Hematopoietic multipotent progenitor cell treated with erythropoietin and hydrocortisone succinate and interleukin-3 and kit ligand, for 15 days (in vitro differentiated cells): ENCODE data around the gene TTYH1.

ENCODE experiments used
- DNase-seq: peaks from one replicate; pipeline ENCODE4 v3.0.0-alpha.2; 2015; ENCODE audit warnings: low spot score

The TTYH1 gene

GRCh38 chr19:54424660-54425381, 9.6 kb downstream of the TTYH1 start:
- DNase-seq = no peak

GRCh38 chr19:54425382-54425723, 10.1 kb downstream of the TTYH1 start:
- DNase-seq = no peak

DNA sequence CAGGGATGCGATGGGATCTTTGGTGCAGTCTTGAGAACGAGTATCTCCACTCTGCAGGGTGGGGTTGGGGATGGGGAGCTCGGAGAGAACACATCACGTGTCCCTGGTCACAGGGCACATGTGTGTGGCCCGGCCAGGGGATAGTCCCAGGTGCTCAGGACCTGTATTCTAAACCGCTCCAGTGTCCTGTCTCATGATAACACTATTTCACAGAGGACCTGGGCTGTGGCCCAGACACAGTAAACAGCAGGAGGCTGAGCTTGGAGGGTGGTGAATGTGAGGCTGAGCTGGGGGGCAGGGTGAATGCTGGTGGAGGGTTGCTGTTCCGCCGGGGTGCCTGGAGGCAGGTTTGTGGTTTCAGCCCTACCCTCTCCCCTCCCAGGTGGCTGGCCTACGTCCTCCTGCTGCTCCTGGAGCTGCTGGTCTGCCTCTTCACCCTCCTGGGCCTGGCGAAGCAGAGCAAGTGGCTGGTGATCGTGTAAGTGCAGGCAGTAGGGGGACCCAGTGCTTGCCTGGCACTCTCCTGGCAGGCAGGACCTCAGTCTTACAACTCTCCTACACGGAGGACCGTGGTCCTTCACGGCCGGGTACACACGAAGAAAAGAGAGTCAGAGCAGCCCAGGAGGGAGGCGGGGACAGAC, 11.1 kb downstream of the TTYH1 start:
- no peak for DNase-seq

GRCh38 chr19:54427586-54427985, 12.3 kb downstream of the TTYH1 start:
- no peak for DNase-seq

DNA sequence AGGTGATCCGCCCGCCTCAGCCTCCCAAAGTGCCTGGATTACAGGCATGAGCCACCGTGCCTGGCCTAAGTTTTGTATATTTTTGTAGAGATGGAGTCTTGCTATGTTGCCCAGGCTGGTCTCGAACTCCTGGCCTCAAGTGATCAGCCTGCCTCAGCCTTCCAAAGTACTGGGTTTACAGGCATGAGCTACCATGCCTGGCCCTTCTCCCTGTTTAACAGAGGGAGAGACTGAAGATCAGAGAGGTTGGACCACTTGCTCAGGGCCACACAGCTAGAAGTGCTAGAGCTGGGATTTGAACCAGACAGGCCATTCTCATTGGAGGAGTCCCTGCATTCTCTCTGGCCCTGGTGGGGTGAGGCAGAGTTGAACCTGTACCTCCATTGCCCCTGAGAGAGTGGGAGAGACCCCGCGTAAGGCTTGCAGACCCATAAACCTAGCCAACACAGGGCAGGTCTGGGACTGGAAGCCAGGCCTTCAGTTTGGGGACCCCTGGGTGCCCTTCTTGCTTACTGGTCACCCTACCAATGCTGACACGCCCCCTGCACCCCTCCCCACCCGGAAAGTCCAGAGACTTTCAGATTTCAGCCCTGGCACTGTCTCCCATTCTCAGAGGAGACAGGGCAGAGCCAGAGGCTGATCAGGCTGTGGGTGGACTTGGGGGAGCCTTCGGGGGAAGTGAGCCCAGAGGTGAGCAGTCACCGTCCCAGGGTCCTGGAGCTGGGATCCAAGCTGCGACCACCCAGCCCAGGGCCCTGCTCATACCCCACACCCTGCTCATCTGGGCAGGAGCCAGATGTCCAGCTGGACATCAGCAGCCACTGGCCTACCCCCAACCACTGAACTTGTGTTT, 13.3 kb downstream of the TTYH1 start:
- no peak for DNase-seq

- no peak for DNase-seq
Observed at GRCh38 chr19:54429176-54429495, 13.9 kb downstream of the TTYH1 start.

DNA sequence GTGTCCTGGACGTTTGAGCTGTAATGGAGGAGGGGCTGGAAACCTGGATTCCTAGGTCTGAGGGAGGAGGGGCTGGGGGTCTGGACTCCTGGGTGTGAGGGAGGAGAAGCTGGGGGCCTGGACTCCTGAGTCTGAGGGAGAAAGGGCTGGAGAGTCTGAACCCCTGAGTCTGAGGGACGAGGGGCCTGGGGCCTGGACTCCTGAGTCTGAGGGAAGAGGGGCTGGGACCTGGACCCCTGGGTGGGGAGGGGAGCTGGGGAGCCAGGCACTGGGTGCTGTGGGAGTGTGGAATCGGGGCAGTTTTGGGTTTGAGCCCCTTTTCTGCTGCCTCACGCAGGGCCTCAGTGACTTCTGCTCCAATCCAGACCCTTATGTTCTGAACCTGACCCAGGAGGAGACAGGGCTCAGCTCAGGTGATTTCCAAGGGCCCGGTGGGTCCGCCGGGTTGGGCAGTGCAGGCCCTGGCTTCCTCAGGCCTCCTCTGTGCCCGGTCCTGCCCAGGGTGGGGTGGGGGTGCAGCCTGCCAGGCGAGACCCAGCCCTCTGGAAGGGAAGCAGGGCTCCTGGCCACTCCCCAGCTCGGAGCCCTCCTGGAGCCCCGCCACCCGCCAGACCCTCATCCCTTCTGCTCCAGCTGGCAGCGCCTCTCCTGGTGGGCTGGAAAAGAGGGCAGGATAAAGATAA, 14.4 kb downstream of the TTYH1 start:
- no peak for DNase-seq

- peak; percentile 6 for DNase-seq
Observed at GRCh38 chr19:54430306-54431254, 15.3 kb downstream of the TTYH1 start.

- no peak for DNase-seq
Observed at GRCh38 chr19:54431255-54431838, 16.1 kb downstream of the TTYH1 start.

DNA sequence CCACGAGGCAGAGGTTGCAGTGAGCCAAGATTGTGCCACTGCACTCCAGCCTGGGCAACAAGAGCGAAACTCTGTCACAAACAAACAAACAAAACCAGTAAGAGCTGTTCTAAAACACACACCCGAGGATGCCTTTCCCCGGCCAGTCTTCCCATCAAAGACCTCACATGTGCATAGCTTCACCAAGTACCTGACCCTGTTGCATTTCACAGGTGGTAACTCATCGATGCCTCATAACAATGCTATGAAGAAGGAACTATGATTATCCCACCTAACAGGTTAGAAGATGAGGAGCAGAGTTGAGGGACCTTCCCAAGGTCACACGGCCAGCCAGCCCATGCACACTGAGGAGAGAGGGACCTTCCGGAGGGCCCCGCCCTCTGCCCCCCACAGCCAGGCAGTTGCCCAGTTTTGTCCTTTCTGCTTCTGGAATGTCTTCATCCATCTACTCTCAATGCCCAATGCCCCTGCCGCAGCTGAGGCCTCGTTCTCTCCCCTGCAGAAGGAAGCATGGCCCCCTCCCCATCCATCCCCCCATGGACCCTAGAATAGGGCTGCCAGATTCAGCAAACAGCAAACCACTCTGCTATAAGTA, 17.0 kb downstream of the TTYH1 start:
- no peak for DNase-seq

DNA sequence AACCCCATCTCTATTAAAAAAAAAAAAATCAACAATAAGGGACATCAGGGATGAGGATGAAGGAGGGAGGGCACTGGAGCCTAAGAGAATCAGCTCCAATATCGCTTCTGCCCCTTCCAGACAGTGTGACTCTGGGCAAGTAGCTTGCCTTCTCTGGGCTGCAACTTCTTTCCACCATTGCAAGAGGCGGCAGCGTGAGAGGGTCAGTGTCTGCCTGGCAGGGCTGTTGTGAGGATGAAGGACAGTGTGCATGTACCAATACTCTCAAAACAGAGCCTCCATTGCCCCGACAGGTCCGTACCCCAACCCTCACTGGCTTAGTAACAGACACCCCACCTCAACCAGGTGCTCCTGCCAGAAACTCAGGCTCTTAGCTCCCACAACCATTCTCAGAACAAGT, 18.4 kb downstream of the TTYH1 start:
- no peak for DNase-seq

DNA sequence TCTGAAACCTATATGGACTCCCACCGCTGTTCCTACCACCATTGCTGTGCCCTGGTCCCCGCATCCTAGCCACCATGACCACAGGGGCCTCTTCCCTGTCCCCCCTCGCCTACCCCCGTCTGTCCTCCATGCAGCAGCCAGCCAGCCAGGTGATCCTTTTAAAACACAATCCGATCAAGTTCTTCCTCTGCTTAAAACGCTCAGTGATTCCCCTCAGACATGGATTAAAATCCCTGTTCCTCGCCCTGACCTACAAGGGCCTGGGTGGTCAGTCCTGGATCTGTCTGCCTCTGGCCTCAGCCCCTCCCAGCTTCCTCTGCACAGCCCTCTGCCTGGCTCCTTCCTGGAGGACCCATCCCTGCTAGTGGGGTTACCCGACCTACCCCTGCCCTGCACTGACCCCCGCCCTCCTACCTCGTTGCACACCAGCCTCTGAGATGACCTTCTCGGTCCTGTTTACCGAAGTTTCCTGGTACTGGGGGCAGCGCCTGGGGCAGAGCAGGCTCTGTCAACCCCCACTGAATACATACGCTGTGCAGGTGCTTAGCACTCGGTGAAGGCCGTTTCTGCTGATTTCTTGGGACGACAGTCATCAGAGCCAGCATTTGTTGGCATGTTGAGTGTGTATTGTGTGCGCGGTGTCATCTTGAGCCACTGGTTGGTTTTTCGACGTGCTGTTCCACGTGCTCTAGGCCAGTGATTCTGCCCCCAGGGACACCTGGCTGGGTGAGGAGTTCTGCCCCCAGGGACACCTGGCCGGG, 19.0 kb downstream of the TTYH1 start:
- DNase-seq = no peak

GRCh38 chr19:54434873-54435214, 19.6 kb downstream of the TTYH1 start:
- no peak for DNase-seq

DNA sequence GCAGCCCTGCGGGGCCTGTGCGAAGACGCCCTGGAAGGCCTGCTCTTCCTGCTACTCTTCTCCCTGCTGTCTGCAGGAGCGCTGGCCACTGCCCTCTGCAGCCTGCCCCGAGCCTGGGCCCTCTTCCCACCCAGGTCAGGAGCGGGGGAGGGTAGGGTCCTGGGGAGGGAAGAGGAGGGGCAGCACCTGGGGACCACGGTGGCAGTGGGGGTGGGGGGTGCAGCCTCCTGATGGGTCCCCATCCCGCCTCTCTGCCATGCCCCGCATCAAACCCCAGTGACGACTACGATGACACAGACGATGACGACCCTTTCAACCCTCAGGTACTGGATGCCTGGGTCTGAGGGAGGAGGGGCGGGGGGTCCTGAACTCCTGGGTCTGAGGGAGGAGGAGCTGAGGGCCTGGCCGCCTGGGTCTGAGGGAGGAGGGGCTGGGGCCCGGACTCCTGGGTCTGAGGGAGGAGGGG, 20.3 kb downstream of the TTYH1 start:
- DNase-seq = no peak

- DNase-seq = no peak
Observed at GRCh38 chr19:54436031-54436523, 20.8 kb downstream of the TTYH1 start.

DNA sequence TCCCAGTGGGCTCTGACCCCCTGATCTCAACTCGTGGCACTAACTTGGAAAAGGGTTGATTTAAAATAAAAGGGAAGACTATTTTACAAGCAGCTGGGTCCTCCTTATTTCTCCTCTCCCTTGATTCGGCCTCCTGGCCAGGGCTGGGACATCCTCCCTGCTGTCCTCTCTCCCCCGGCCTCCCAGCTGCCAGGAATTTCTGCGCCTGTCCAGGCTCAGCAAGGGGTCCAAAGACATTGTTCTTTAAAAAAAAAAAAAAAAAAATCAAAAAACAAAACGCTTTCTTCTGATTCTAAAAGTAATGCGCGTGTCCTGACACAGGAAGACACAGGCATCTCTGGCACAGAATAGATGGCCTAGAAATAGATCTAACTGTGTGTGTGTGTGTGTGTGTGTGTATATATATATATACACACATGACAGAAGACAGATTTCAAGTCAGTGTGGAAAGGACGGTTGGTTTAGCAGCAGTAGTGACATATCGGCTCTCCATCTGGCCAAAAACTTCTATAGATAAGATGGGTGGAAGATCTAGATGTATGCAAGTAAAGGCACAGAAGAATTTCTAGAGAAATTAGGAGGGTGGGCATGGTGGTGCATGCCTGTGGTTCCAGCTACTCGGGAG, 21.5 kb downstream of the TTYH1 start:
- DNase-seq = no peak

DNA sequence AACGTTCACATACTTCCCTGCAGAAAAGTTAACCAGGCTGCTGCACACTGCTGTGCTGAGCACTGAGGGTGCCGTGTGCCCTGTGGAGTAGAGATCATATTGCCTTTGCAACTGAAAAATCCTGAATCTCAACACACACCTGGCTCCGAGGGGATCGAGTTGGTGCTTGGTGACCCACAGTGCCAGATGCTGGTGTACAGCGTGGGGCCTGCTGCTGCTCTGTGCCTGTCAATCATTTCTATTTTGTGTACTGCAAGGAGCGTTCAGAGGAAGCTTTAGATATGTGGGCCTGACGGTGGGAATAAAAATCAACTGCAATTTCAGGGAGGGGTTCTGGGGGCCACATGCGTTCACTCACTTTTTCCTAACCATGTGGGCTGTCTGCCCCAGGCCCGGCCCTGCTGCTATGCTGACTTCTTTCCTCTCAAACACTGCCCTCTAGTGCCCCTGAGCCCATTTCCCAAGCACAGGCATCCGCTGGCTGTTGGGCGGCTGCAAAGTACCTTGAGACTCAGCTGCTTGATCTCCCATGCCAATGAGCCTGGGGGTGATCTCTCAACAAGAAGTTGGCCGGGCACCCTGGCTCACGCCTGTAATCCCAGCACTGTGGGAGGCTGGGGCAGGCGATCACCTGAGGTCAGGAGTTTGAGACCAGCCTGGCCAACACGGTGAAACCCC, 24.0 kb downstream of the TTYH1 start:
- peak; percentile 10 for DNase-seq

DNA sequence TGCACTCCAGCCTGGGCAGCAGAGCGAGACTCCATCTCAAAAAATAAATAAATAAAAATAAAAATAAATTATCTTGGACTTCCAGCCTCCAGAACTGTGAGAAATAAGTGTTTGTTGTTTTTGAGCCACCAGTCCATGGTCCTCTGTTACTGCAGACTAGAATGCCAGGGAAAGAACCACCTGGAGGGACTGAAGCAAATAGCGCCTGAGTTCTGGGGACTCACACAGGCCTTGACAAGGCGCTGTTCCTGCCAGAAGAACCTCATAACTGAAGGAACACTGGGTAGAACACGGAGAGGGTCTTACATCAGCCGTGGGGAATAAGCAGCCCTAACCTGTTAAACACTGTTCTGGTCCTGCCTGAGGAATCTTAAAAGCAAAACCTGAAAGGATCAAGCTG, 25.4 kb downstream of the TTYH1 start:
- no peak for DNase-seq

- no peak for DNase-seq
Observed at GRCh38 chr19:54444737-54445136, 29.5 kb downstream of the TTYH1 start.
